ENCODE results near the gene INPP5B.

INPP5B gene

GRCh38 chr1:37868466-37868865 is 78.4 kb downstream of the INPP5B start:
- Histone ChIP-seq H3K9me2 (replicated peaks; ENCODE audit: low read depth, low read length) (no peaks in the 10 kb centered on the region), H3K79me2 (ENCODE audit: insufficient read depth, low read length) (no peaks in the 10 kb centered on the region), H2AFZ (ENCODE audit: low read length) (no peak overlapping the region), H3K9ac (ENCODE audit: low read depth, low read length, poor library complexity, severe bottlenecking) (no peak overlapping the region), H3K36me3 (ENCODE audit: insufficient read depth, low read length) (peaks cover 65% of the 10 kb centered on the region; the same call in 1 of the 2 replicates), H3K27me3 (ENCODE audit: insufficient read depth, low read length, poor library complexity, severe bottlenecking) (no peaks in the 10 kb centered on the region), H4K20me1 (ENCODE audit: insufficient read depth, low read length, poor library complexity, severe bottlenecking) (no peaks in the 10 kb centered on the region), H3K4me1 (ENCODE audit: insufficient read depth, low read length, poor library complexity, severe bottlenecking) (no peaks in the 10 kb centered on the region), H3K4me2 (ENCODE audit: low read depth, low read length, poor library complexity, severe bottlenecking) (no peak overlapping the region), H3F3A (ENCODE audit: low read depth) (no peaks in the 10 kb centered on the region), H3K4me3 (ENCODE audit: low read length, poor library complexity, severe bottlenecking) (no peak overlapping the region), H3K9me3 (ENCODE audit: insufficient read depth, low read depth, low read length) (no peaks in the 10 kb centered on the region)
- no peak for TF ChIP-seq CTCF (conservative IDR thresholded peaks at IDR 0.05; ENCODE audit: low read length)
- no peak for TF ChIP-seq EZH2phosphoT487 (IDR thresholded peaks at IDR 0.05; ENCODE audit: borderline replicate concordance)

DNA sequence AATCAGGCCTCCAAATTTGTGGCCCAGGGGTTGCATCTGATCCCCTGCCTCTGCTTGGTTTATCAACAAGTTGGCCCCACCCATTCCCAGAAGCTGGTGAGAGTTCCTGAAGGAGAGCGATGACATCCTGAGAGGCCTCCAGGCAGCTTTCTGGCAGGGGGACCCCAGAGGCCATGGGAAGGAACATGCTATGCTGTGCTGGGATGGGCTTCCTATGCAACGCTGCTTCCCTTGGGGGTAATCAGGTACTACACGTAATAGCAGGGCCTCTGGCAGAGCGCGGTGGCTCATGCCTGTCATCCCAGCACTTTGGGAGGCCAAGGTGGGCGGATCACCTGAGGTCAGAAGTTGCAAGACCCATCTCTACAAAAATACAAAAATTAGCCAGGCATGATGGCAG is 79.1 kb downstream of the INPP5B start:
- H3K9me2 ChIP-seq (replicated peaks; ENCODE audit: low read depth, low read length), result no peaks in the 10 kb centered on the region
- no peaks in the 10 kb centered on the region for H3F3A ChIP-seq (ENCODE audit: low read depth)
- no peaks in the 10 kb centered on the region for H3K27me3 ChIP-seq (ENCODE audit: insufficient read depth, low read length, poor library complexity, severe bottlenecking)
- peaks cover 58% of the 10 kb centered on the region; the same call in 1 of the 2 replicates for H3K36me3 ChIP-seq (ENCODE audit: insufficient read depth, low read length)
- H3K9me3 ChIP-seq (ENCODE audit: insufficient read depth, low read depth, low read length), result no peaks in the 10 kb centered on the region
- TF ChIP-seq CTCF (conservative IDR thresholded peaks at IDR 0.05; ENCODE audit: low read length) (no peak), EZH2phosphoT487 (IDR thresholded peaks at IDR 0.05; ENCODE audit: borderline replicate concordance) (no peak)
- no peak overlapping the region for H3K4me3 ChIP-seq (ENCODE audit: low read length, poor library complexity, severe bottlenecking)
- no peak overlapping the region for H3K4me2 ChIP-seq (ENCODE audit: low read depth, low read length, poor library complexity, severe bottlenecking)
- H3K9ac ChIP-seq (ENCODE audit: low read depth, low read length, poor library complexity, severe bottlenecking), result no peak overlapping the region
- no peak overlapping the region for H2AFZ ChIP-seq (ENCODE audit: low read length)
- H3K4me1 ChIP-seq (ENCODE audit: insufficient read depth, low read length, poor library complexity, severe bottlenecking), result no peaks in the 10 kb centered on the region
- H3K79me2 ChIP-seq (ENCODE audit: insufficient read depth, low read length), result no peaks in the 10 kb centered on the region
- H4K20me1 ChIP-seq (ENCODE audit: insufficient read depth, low read length, poor library complexity, severe bottlenecking), result no peaks in the 10 kb centered on the region

DNA sequence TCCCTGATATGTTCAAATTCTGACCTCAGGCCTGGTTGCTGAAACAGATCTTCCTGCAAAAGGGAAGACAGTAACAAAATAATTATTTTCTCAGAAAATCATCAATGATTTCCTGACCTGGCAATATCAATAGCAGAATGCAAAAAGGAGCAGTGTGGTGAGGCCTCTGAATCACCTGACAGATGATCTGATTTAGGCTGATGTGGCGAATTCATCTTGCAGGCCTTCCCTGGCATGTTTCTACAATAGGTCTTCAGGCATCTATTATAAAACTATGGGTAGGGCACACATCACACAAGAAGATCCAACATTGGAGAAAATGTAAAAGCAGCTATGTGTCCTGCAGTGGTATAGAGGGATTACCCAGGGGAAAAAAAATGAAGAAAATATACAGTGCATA is 80.4 kb downstream of the INPP5B start:
- Histone ChIP-seq H3K9ac (ENCODE audit: low read depth, low read length, poor library complexity, severe bottlenecking) (no peak overlapping the region), H3K4me1 (ENCODE audit: insufficient read depth, low read length, poor library complexity, severe bottlenecking) (no peaks in the 10 kb centered on the region), H3K79me2 (ENCODE audit: insufficient read depth, low read length) (no peaks in the 10 kb centered on the region), H3K36me3 (ENCODE audit: insufficient read depth, low read length) (peaks cover 57% of the 10 kb centered on the region; the same call in 1 of the 2 replicates), H3F3A (ENCODE audit: low read depth) (no peaks in the 10 kb centered on the region), H3K4me2 (ENCODE audit: low read depth, low read length, poor library complexity, severe bottlenecking) (no peak overlapping the region), H3K4me3 (ENCODE audit: low read length, poor library complexity, severe bottlenecking) (no peak overlapping the region), H3K27me3 (ENCODE audit: insufficient read depth, low read length, poor library complexity, severe bottlenecking) (no peaks in the 10 kb centered on the region), H2AFZ (ENCODE audit: low read length) (no peak overlapping the region), H4K20me1 (ENCODE audit: insufficient read depth, low read length, poor library complexity, severe bottlenecking) (no peaks in the 10 kb centered on the region), H3K9me3 (ENCODE audit: insufficient read depth, low read depth, low read length) (no peaks in the 10 kb centered on the region), H3K9me2 (replicated peaks; ENCODE audit: low read depth, low read length) (no peaks in the 10 kb centered on the region)
- TF ChIP-seq CTCF (conservative IDR thresholded peaks at IDR 0.05; ENCODE audit: low read length), result no peak
- no peak for TF ChIP-seq EZH2phosphoT487 (IDR thresholded peaks at IDR 0.05; ENCODE audit: borderline replicate concordance)

Data from Loucy (cell line).